ENCODE data around the gene KCNN3.

DNA sequence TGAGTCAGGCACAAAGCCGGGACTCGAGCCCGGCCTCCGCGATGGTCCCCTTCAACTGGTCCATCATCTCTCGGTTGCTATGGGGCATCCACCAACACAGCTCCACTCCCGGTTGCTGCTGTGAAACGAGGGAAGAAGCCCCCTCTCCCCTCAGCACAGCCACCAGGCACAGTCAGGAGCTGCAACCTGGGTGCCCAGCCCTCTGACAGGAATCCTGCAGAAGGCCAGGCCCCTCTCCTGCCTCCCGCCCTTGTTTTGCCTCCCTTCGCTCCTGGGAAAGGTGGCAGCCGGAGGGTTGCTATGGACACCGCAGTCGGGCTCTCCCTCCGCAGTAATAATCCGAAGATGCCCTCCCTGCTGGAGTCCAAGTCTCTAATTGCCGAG is 8.9 kb upstream of the KCNN3 start:
- TF ChIP-seq, protein P1, sequence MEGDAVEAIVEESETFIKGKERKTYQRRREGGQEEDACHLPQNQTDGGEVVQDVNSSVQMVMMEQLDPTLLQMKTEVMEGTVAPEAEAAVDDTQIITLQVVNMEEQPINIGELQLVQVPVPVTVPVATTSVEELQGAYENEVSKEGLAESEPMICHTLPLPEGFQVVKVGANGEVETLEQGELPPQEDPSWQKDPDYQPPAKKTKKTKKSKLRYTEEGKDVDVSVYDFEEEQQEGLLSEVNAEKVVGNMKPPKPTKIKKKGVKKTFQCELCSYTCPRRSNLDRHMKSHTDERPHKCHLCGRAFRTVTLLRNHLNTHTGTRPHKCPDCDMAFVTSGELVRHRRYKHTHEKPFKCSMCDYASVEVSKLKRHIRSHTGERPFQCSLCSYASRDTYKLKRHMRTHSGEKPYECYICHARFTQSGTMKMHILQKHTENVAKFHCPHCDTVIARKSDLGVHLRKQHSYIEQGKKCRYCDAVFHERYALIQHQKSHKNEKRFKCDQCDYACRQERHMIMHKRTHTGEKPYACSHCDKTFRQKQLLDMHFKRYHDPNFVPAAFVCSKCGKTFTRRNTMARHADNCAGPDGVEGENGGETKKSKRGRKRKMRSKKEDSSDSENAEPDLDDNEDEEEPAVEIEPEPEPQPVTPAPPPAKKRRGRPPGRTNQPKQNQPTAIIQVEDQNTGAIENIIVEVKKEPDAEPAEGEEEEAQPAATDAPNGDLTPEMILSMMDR (IDR thresholded peaks at IDR 0.05): no peak
- TF ChIP-seq POLR2A (IDR thresholded peaks at IDR 0.05): no peak
- TF ChIP-seq EP300 (IDR thresholded peaks at IDR 0.05): no peak
